Superior temporal gyrus (tissue), 1 donor: ENCODE data around the gene DNAJB12.
"Not testable (repeated sequence)": the region's sequence is repeated elsewhere in the genome, so short reads cannot be mapped to it uniquely, and the experiment has no call there.

Source experiments
- DNase-seq: peaks from one replicate; pipeline ENCODE4 v3.0.0-alpha.2; 2016; ENCODE audit errors: extremely low spot score

Gene DNAJB12

GRCh38 chr10:72354356-72355213 lies at the start of gene DNAJB12:
Gene DNAJB12 (minus strand): TSS chr10:72354919. CDS start chr10:72354897, 22 bp downstream.
- peak; percentile 94 for DNase-seq

- not testable (repeated sequence) for DNase-seq
These were observed 40.9 kb upstream of the DNAJB12 start for GRCh38 chr10:72395581-72395980.

- no peak for DNase-seq
These were observed 37.9 kb upstream of the DNAJB12 start for GRCh38 chr10:72392571-72392970.

GRCh38 chr10:72390764-72391163 lies 36.0 kb upstream of the DNAJB12 start:
- DNase-seq, result no peak

GRCh38 chr10:72389716-72390115 lies 35.0 kb upstream of the DNAJB12 start:
- no peak for DNase-seq

- no peak for DNase-seq
These were observed 34.3 kb upstream of the DNAJB12 start for GRCh38 chr10:72389014-72389413.

GRCh38 chr10:72388062-72388461 lies 33.3 kb upstream of the DNAJB12 start:
- no peak for DNase-seq

GRCh38 chr10:72386916-72387586 lies 32.3 kb upstream of the DNAJB12 start:
- DNase-seq, result no peak

GRCh38 chr10:72385724-72386123 lies 31.0 kb upstream of the DNAJB12 start:
- no peak for DNase-seq

- DNase-seq, result not testable (repeated sequence)
These were observed 30.3 kb upstream of the DNAJB12 start for GRCh38 chr10:72384982-72385381.

GRCh38 chr10:72379776-72380175 lies 25.1 kb upstream of the DNAJB12 start:
- no peak for DNase-seq

GRCh38 chr10:72379062-72379461 lies 24.3 kb upstream of the DNAJB12 start:
- DNase-seq, result no peak

- peak; percentile 74 for DNase-seq
These were observed 20.9 kb upstream of the DNAJB12 start for GRCh38 chr10:72375585-72375984.

- peak; percentile 52 for DNase-seq
These were observed 20.5 kb upstream of the DNAJB12 start for GRCh38 chr10:72375173-72375572.

- DNase-seq, result no peak
These were observed 15.5 kb upstream of the DNAJB12 start for GRCh38 chr10:72370201-72370722.

GRCh38 chr10:72367301-72367960 lies 12.7 kb upstream of the DNAJB12 start:
- DNase-seq, result no peak

- DNase-seq, result no peak
These were observed 10.6 kb upstream of the DNAJB12 start for GRCh38 chr10:72365106-72365895.

- DNase-seq, result peak; percentile 89
These were observed 9.6 kb upstream of the DNAJB12 start for GRCh38 chr10:72364239-72364777.

- DNase-seq, result no peak
These were observed 2.3 kb upstream of the DNAJB12 start for GRCh38 chr10:72356987-72357386.

- no peak for DNase-seq
These were observed 1.4 kb upstream of the DNAJB12 start for GRCh38 chr10:72356115-72356514.

GRCh38 chr10:72355214-72355555 lies 466 bp upstream of the DNAJB12 start:
- DNase-seq, result no peak
